Ovary (tissue), 3 donors: ENCODE results near the gene FOXK2.

Source experiments
- CTCF ChIP-seq, 3 donors: fragments of 450-650 bp in 2 of 3; fragments of 200-600 bp in 1 of 3; IDR thresholded peaks; one replicate each; pipeline versions ENCODE4 v1.5.1 to v1.8.0; 2016 to 2022; ENCODE audit warnings: antibody characterized with exemption in 3 of 3, mild to moderate bottlenecking in 1 of 3
- EP300 ChIP-seq: sonication (generic); formaldehyde crosslinking; IDR thresholded peaks from one replicate; pipeline ENCODE4 v1.6.1; 2017; ENCODE audit warnings: antibody characterized with exemption
- POLR2A ChIP-seq: fragments of 450-650 bp; IDR thresholded peaks from one replicate; pipeline ENCODE4 v1.6.1; 2017; ENCODE audit warnings: antibody characterized with exemption, mild to moderate bottlenecking, moderate library complexity
- donor health status: DM: no; HTN: no; CAD: no.

- TF ChIP-seq CTCF (IDR thresholded peaks at IDR 0.05), result no peak
- TF ChIP-seq POLR2A, result no peak
- TF ChIP-seq EP300, result no peak
Measured at GRCh38 chr17:82586576-82587233, 67.2 kb downstream of the FOXK2 start.
